ENCODE measurements around the gene PBX3. TPM values are rescaled to one million over a fixed set of nuclear protein-coding genes. Genes with fewer than 3 reads are reported as not detected.

The PBX3 gene
- polyA plus RNA-seq, 1 experiment = 37.6 TPM

- POLR2A ChIA-PET = no interaction called here
- no peak overlapping the region for H3K27ac ChIP-seq (ENCODE audit: low read depth, low read length)
- H3K27me3 ChIP-seq (ENCODE audit: control insufficient read depth, insufficient read depth, low read length) = no peaks in the 10 kb centered on the region
- no peak overlapping the region for H3K4me3 ChIP-seq (ENCODE audit: low read depth, low read length)
- CTCF ChIA-PET = interaction anchor here (0.6 kb wide), 1 partner anchor 25 kb away, joined by 6 read pairs; no protein-coding TSS in a partner anchor
- no peak for DNase-seq (ENCODE audit: low read depth, low spot score)
- TF ChIP-seq, protein P1, sequence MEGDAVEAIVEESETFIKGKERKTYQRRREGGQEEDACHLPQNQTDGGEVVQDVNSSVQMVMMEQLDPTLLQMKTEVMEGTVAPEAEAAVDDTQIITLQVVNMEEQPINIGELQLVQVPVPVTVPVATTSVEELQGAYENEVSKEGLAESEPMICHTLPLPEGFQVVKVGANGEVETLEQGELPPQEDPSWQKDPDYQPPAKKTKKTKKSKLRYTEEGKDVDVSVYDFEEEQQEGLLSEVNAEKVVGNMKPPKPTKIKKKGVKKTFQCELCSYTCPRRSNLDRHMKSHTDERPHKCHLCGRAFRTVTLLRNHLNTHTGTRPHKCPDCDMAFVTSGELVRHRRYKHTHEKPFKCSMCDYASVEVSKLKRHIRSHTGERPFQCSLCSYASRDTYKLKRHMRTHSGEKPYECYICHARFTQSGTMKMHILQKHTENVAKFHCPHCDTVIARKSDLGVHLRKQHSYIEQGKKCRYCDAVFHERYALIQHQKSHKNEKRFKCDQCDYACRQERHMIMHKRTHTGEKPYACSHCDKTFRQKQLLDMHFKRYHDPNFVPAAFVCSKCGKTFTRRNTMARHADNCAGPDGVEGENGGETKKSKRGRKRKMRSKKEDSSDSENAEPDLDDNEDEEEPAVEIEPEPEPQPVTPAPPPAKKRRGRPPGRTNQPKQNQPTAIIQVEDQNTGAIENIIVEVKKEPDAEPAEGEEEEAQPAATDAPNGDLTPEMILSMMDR (IDR thresholded peaks at IDR 0.05; ENCODE audit: low read depth, low read length) = no peak
- no peaks in the 10 kb centered on the region for H3K9me3 ChIP-seq (ENCODE audit: control insufficient read depth, insufficient read depth, low read length)
These were observed 206.3 kb downstream of the PBX3 start for GRCh38 chr9:125953314-125954019.

GRCh38 chr9:125956102-125956501, 208.9 kb downstream of the PBX3 start:
- Histone ChIP-seq H3K9me3 (ENCODE audit: control insufficient read depth, insufficient read depth, low read length) (no peaks in the 10 kb centered on the region), H3K27ac (ENCODE audit: low read depth, low read length) (no peak overlapping the region), H3K27me3 (ENCODE audit: control insufficient read depth, insufficient read depth, low read length) (no peaks in the 10 kb centered on the region), H3K4me3 (ENCODE audit: low read depth, low read length) (no peak overlapping the region)
- ChIA-PET POLR2A (no interaction called here), CTCF (interaction anchor here (1.0 to 1.5 kb wide), 2 partner anchors 19 to 397 kb away, joined by 3 read pairs; no protein-coding TSS in a partner anchor)
- TF ChIP-seq, protein P1 (IDR thresholded peaks at IDR 0.05; ENCODE audit: low read depth, low read length) = no peak
- no peak for DNase-seq (ENCODE audit: low read depth, low spot score)

GRCh38 chr9:125959315-125959714, 212.1 kb downstream of the PBX3 start:
- Histone ChIP-seq H3K27ac (ENCODE audit: low read depth, low read length) (no peak overlapping the region), H3K4me3 (ENCODE audit: low read depth, low read length) (no peak overlapping the region), H3K27me3 (ENCODE audit: control insufficient read depth, insufficient read depth, low read length) (no peaks in the 10 kb centered on the region), H3K9me3 (ENCODE audit: control insufficient read depth, insufficient read depth, low read length) (no peaks in the 10 kb centered on the region)
- TF ChIP-seq, protein P1 (IDR thresholded peaks at IDR 0.05; ENCODE audit: low read depth, low read length) = no peak
- ChIA-PET POLR2A (no interaction called here), CTCF (interaction anchor here (0.6 kb wide), 1 partner anchor 82 kb away, joined by 3 read pairs; no protein-coding TSS in a partner anchor)
- no peak for DNase-seq (ENCODE audit: low read depth, low spot score)

GRCh38 chr9:125959951-125960619, 212.9 kb downstream of the PBX3 start:
- no peaks in the 10 kb centered on the region for H3K9me3 ChIP-seq (ENCODE audit: control insufficient read depth, insufficient read depth, low read length)
- TF ChIP-seq, protein P1 (IDR thresholded peaks at IDR 0.05; ENCODE audit: low read depth, low read length) = no peak
- CTCF ChIA-PET = interaction anchor here (0.6 kb wide), 1 partner anchor 81 kb away, joined by 3 read pairs; no protein-coding TSS in a partner anchor
- DNase-seq (ENCODE audit: low read depth, low spot score) = no peak
- no peak overlapping the region for H3K4me3 ChIP-seq (ENCODE audit: low read depth, low read length)
- H3K27me3 ChIP-seq (ENCODE audit: control insufficient read depth, insufficient read depth, low read length) = no peaks in the 10 kb centered on the region
- H3K27ac ChIP-seq (ENCODE audit: low read depth, low read length) = no peak overlapping the region
- POLR2A ChIA-PET = no interaction called here

DNA sequence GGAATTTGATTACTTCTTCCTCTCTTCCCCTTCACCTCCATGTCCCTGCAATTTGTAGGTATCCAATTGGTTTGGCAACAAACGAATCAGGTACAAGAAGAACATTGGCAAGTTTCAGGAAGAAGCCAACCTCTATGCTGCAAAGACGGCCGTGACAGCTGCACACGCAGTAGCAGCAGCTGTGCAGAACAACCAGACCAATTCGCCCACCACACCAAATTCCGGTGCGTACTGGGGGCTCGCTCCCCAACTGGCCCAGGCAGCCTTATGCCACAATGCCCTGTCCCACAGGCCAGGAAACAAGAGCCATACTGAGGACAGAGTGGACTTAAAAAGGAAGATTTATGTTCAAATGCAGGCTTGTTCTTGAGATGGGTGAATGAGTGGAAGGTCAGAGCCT, 213.5 kb downstream of the PBX3 start:
- H3K4me3 ChIP-seq (ENCODE audit: low read depth, low read length) = no peak overlapping the region
- POLR2A ChIA-PET = no interaction called here
- H3K27me3 ChIP-seq (ENCODE audit: control insufficient read depth, insufficient read depth, low read length) = no peaks in the 10 kb centered on the region
- CTCF ChIA-PET = no interaction called here
- H3K9me3 ChIP-seq (ENCODE audit: control insufficient read depth, insufficient read depth, low read length) = no peaks in the 10 kb centered on the region
- no peak for DNase-seq (ENCODE audit: low read depth, low spot score)
- H3K27ac ChIP-seq (ENCODE audit: low read depth, low read length) = no peak overlapping the region
- TF ChIP-seq, protein P1 (IDR thresholded peaks at IDR 0.05; ENCODE audit: low read depth, low read length) = no peak

All from AG04450 (cell line).